Vagina (tissue), 2 donors: ENCODE data around the gene MAGEA3. TPM values are rescaled to one million over a fixed set of nuclear protein-coding genes. Genes with fewer than 3 reads are reported as not detected.
A peak's percentile ranks its signal among the peaks of the same experiment; 100 is the strongest.
"Not testable (repeated sequence)": the region's sequence is repeated elsewhere in the genome, so short reads cannot be mapped to it uniquely, and the experiment has no call there.

ENCODE experiments used
- DNase-seq, 2 donors: peaks; one replicate each; pipeline ENCODE4 v3.0.0-alpha.2; 2017; ENCODE audit errors: extremely low spot score in 2 of 2
- H3K27ac ChIP-seq: fragments of 200-600 bp; sonication (generic); one replicate; pipeline ENCODE4 v1.5.1; 2019
- H3K27me3 ChIP-seq: fragments of 200-600 bp; sonication (generic); one replicate; pipeline ENCODE4 v1.5.1; 2019
- H3K36me3 ChIP-seq, 2 donors: fragments of 200-600 bp; sonication (generic); one replicate each; pipeline ENCODE4 v1.5.1; 2017 to 2019
- H3K4me1 ChIP-seq: fragments of 200-600 bp; sonication (generic); one replicate; pipeline ENCODE4 v1.5.1; 2019
- H3K4me3 ChIP-seq, 2 donors: fragments of 200-600 bp; sonication (generic); 1 replicate in 1 of 2; 2 replicates in 1 of 2; pipeline ENCODE4 v1.5.1; 2016 to 2019
- H3K9me3 ChIP-seq: fragments of 200-600 bp; sonication (generic); one replicate; pipeline ENCODE4 v1.5.1; 2019
- CTCF ChIP-seq, 3 experiments: fragments of 450-650 bp in 2 of 3; fragments of 200-600 bp in 1 of 3; sonication (generic) in 1 of 3; IDR thresholded peaks; one replicate each; pipeline ENCODE4 v1.5.1; 2017 to 2019; ENCODE audit warnings: antibody characterized with exemption in 3 of 3, mild to moderate bottlenecking in 2 of 3, moderate library complexity in 2 of 3
- POLR2A ChIP-seq, 2 donors: fragments of 450-650 bp; IDR thresholded peaks; one replicate each; pipeline ENCODE4 v1.6.1; 2017; ENCODE audit warnings: antibody characterized with exemption in 2 of 2, mild to moderate bottlenecking in 2 of 2, moderate library complexity in 2 of 2
- POLR2AphosphoS5 ChIP-seq, 2 donors: sonication (generic); formaldehyde crosslinking; IDR thresholded peaks; one replicate each; pipeline ENCODE4 v1.9.0; 2017; ENCODE audit warnings: antibody characterized with exemption in 2 of 2, mild to moderate bottlenecking in 2 of 2, low read depth in 1 of 2; ENCODE audit not compliant: insufficient read depth in 1 of 2
- intact Hi-C: fragments of 100-400 bp; cut with DNase I; formaldehyde crosslinking; loops from one replicate; pipeline ENCODE4 v1.15.1; 2023
- total RNA-seq: library from RNA; depleted of rRNA; stranded (reverse); fragments of >200 nt; gene quantifications from one replicate; pipeline ENCODE4 v1.2.3, GENCODE V29; 2016

MAGEA3 gene
- total RNA-seq, 1 donor from 2014 or later, result not detected

DNA sequence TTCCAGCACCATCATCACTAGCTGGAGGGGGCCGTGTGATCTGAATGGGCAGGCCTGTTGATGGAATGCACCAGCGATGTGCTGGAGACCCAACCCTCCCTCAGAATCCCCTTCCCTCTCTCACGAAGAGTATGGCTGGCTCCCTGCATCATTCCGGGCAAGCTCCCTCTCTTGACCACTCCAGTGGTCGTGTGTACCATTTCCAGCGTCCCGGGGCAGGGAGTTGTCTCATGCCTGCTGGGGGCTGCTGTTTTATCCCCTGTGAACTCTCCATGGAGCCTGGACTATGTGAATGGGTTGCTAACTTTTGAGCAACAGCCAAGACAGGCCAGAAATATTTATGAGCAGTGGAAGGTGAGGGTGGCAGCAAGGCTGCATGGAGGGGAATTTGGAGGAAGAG, 26.8 kb downstream of the MAGEA3 start:
- DNase-seq, result no peak
- no peaks in the 10 kb centered on the region for H3K4me1 ChIP-seq
- H3K27me3 ChIP-seq, result no peaks in the 10 kb centered on the region
- H3K36me3 ChIP-seq, result no peaks in the 10 kb centered on the region
- no peaks in the 10 kb centered on the region for H3K9me3 ChIP-seq
- TF ChIP-seq CTCF (IDR thresholded peaks at IDR 0.05) (no peak), POLR2AphosphoS5 (IDR thresholded peaks at IDR 0.05; ENCODE audit: insufficient read depth in 1 of 2, low read depth in 1 of 2) (no peak), POLR2A (IDR thresholded peaks at IDR 0.05) (no peak)
- no peak overlapping the region for H3K4me3 ChIP-seq
- H3K27ac ChIP-seq, result no peak overlapping the region
- intact Hi-C loops, result no loop called here

GRCh38 chrX:152733261-152733975, 34.8 kb downstream of the MAGEA3 start, which contains the start of the genes CSAG1 and MAGEA12:
CSAG1 (minus strand) TSS chrX:152733721; CDS start chrX:152732460, 1,261 bp downstream.
MAGEA12 (plus strand) TSS chrX:152733757; CDS start chrX:152736162, 2,405 bp downstream.
- H3K36me3 ChIP-seq, result no peaks in the 10 kb centered on the region
- no peak within 1 kb of the TSS for H3K27ac ChIP-seq
- peak; percentile 64 to 74 for DNase-seq
- TF ChIP-seq POLR2AphosphoS5 (IDR thresholded peaks at IDR 0.05; ENCODE audit: insufficient read depth in 1 of 2, low read depth in 1 of 2) (no peak), CTCF (IDR thresholded peaks at IDR 0.05) (no peak), POLR2A (IDR thresholded peaks at IDR 0.05) (no peak)
- no peak within 1 kb of the TSS for H3K4me3 ChIP-seq
- intact Hi-C loops, result no loop called here
- no peaks in the 10 kb centered on the region for H3K27me3 ChIP-seq
- no peaks in the 10 kb centered on the region for H3K9me3 ChIP-seq
- H3K4me1 ChIP-seq, result no peaks in the 10 kb centered on the region

DNA sequence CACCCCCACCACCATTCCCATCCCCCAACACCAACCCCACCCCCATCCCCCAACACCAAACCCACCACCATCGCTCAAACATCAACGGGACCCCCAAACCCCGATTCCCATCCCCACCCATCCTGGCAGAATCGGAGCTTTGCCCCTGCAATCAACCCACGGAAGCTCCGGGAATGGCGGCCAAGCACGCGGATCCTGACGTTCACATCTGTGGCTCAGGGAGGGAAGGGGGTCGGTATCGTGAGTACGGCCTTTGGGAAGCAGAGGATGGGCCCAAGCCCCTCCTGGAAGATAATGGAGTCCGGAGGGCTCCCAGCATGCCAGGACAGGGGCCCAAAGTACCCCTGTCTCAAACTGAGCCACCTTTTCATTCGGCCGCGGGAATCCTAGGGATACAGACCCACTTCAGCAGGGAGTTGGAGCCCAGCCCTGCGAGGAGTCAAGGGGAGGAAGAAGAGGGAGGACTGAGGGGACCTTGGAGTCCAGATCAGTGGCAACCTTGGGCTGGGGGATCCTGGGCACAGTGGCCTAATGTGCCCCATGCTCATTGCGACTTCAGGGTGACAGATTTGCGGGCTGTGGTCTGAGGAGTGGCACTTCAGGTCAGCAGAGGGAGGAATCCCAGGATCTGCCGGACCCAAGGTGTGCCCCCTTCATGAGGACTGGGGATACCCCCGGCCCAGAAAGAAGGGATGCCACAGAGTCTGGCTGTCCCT, 35.7 kb downstream of the MAGEA3 start:
- H3K4me3 ChIP-seq, H3K4me1 ChIP-seq, H3K36me3 ChIP-seq, H3K9me3 ChIP-seq, H3K27me3 ChIP-seq, H3K27ac ChIP-seq, intact Hi-C loops: not testable (repeated sequence)
- DNase-seq, result peak in 1 of 2 donors; percentile 81

DNA sequence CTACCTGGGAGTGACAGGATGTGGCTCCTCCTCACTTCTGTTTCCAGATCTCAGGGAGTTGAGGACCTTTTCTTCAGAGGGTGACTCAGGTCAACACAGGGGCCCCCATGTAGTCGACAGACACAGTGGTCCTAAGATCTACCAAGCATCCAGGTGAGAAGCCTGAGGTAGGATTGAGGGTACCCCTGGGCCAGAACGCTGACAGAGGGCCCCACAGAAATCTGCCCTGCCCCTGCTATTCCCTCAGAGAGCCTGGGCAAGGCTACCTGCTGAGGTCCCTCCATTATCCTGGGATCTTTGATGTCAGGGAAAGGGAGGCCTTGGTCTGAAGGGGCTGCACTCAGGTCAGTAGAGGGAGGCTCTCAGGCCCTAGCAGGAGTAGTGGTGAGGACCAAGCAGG, 36.5 kb downstream of the MAGEA3 start:
- H3K4me3 ChIP-seq, result no peak overlapping the region
- DNase-seq, result peak in 1 of 2 donors; percentile 67
- no peaks in the 10 kb centered on the region for H3K27me3 ChIP-seq
- no peak for TF ChIP-seq POLR2A (IDR thresholded peaks at IDR 0.05)
- TF ChIP-seq CTCF (IDR thresholded peaks at IDR 0.05), result no peak
- TF ChIP-seq POLR2AphosphoS5 (IDR thresholded peaks at IDR 0.05; ENCODE audit: insufficient read depth in 1 of 2, low read depth in 1 of 2), result no peak
- intact Hi-C loops, result no loop called here
- no peak overlapping the region for H3K27ac ChIP-seq
- no peaks in the 10 kb centered on the region for H3K36me3 ChIP-seq
- no peaks in the 10 kb centered on the region for H3K9me3 ChIP-seq
- no peaks in the 10 kb centered on the region for H3K4me1 ChIP-seq

- DNase-seq, result peak; percentile 72 to 79
- H3K36me3 ChIP-seq, result no peaks in the 10 kb centered on the region
- no peaks in the 10 kb centered on the region for H3K27me3 ChIP-seq
- H3K27ac ChIP-seq, result no peak overlapping the region
- TF ChIP-seq CTCF (IDR thresholded peaks at IDR 0.05) (no peak), POLR2AphosphoS5 (IDR thresholded peaks at IDR 0.05; ENCODE audit: insufficient read depth in 1 of 2, low read depth in 1 of 2) (no peak), POLR2A (IDR thresholded peaks at IDR 0.05) (no peak)
- no peaks in the 10 kb centered on the region for H3K9me3 ChIP-seq
- H3K4me3 ChIP-seq, result no peak overlapping the region
- intact Hi-C loops, result no loop called here
- no peaks in the 10 kb centered on the region for H3K4me1 ChIP-seq
Observed at GRCh38 chrX:152735860-152736511, 37.4 kb downstream of the MAGEA3 start.

DNA sequence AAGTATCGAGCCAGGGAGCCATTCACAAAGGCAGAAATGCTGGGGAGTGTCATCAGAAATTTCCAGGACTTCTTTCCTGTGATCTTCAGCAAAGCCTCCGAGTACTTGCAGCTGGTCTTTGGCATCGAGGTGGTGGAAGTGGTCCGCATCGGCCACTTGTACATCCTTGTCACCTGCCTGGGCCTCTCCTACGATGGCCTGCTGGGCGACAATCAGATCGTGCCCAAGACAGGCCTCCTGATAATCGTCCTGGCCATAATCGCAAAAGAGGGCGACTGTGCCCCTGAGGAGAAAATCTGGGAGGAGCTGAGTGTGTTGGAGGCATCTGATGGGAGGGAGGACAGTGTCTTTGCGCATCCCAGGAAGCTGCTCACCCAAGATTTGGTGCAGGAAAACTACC, 37.9 kb downstream of the MAGEA3 start:
- H3K9me3 ChIP-seq, H3K27me3 ChIP-seq, H3K4me1 ChIP-seq, H3K36me3 ChIP-seq, H3K27ac ChIP-seq, intact Hi-C loops, H3K4me3 ChIP-seq: not testable (repeated sequence)
- peak in 1 of 2 donors; percentile 61 for DNase-seq
